HepG2 (cell line): ENCODE results near the gene WWTR1. TPM values are rescaled to one million over a fixed set of nuclear protein-coding genes. Genes with fewer than 3 reads are reported as not detected.

Experiments
- AHDC1 ChIP-seq: sonication (generic); formaldehyde crosslinking; IDR thresholded peaks from 2 replicates; pipeline ENCODE4 v1.5.1; 2020; ENCODE audit warnings: mild to moderate bottlenecking, missing genetic modification reagents, borderline replicate concordance
- CREB3 ChIP-seq: sonication (generic); formaldehyde crosslinking; IDR thresholded peaks from 2 replicates; pipeline ENCODE4 v1.5.0; 2020; ENCODE audit warnings: missing genetic modification reagents
- DBP ChIP-seq: sonication (generic); formaldehyde crosslinking; IDR thresholded peaks from 2 replicates; pipeline ENCODE4 v1.4.0; 2020; ENCODE audit warnings: missing genetic modification reagents; ENCODE audit errors: not compliant biosample characterization
- DMTF1 ChIP-seq: sonication (generic); formaldehyde crosslinking; IDR thresholded peaks from 2 replicates; pipeline ENCODE4 v1.4.0; 2020; ENCODE audit warnings: mild to moderate bottlenecking, missing genetic modification reagents
- PATZ1 ChIP-seq: sonication (generic); formaldehyde crosslinking; IDR thresholded peaks from 2 replicates; pipeline ENCODE4 v1.4.0; 2020; ENCODE audit warnings: missing genetic modification reagents
- RARA ChIP-seq: IDR thresholded peaks from 2 replicates; pipeline ENCODE4 v1.6.1; 2016; ENCODE audit warnings: missing genetic modification reagents, missing compliant biosample characterization
- TAF1 ChIP-seq: sonication (generic); formaldehyde crosslinking; IDR thresholded peaks from 2 replicates; pipeline ENCODE4 v1.4.0; 2020; ENCODE audit warnings: missing genetic modification reagents
- ZBTB4 ChIP-seq: sonication (generic); formaldehyde crosslinking; IDR thresholded peaks from 2 replicates; pipeline ENCODE4 v1.4.0; 2020; ENCODE audit warnings: missing genetic modification reagents, mild to moderate bottlenecking, borderline replicate concordance
- ZNF800 ChIP-seq: sonication (generic); formaldehyde crosslinking; IDR thresholded peaks from 2 replicates; pipeline ENCODE4 v1.4.0; 2020; ENCODE audit warnings: missing genetic modification reagents
- polyA plus RNA-seq, 8 experiments: library from polyadenylated mRNA; depleted of rRNA in 3 of 8; stranded (reverse) in 7 of 8; unstranded in 1 of 8; fragments of >200 nt; fragmentation: Illumina TruSeq in 4 of 8; extraction: Trizol in 4 of 8; gene quantifications; 2 replicates each; pipeline versions ENCODE4 v1.2.1 to v1.2.3, GENCODE V29; 2011 to 2016; ENCODE audit warnings: low read depth in 4 of 8, missing spikeins in 1 of 8, mixed read lengths in 1 of 8; ENCODE audit not compliant: insufficient read depth in 1 of 8
- total RNA-seq, 5 experiments: library from RNA; depleted of rRNA; stranded (reverse); fragments of >200 nt; fragmentation: Illumina TruSeq; extraction: Trizol; gene quantifications; 2 replicates each; pipeline ENCODE4 v1.2.3, GENCODE V29; 2016; ENCODE audit warnings: low read depth in 1 of 5

WWTR1 gene
- total and polyA plus RNA-seq, 2 of the 13 experiments (the other 11 are each of a cell fraction or from before 2014, with no cell fraction given) = 19.7 to 139 TPM

GRCh38 chr3:149480326-149481017, 177.4 kb downstream of the WWTR1 start (continued):
- TF ChIP-seq ZNF800 (no peak), PATZ1 (CRISPR knock-in tag) (peak; percentile 28; the same call in 1 of the 2 replicates), DBP (CRISPR knock-in tag) (no peak), ZBTB4 (no peak), DMTF1 (no peak), TAF1 (CRISPR knock-in tag) (no peak), CREB3 (no peak), AHDC1 (CRISPR knock-in tag) (no peak), RARA (CRISPR knock-in tag) (peak; percentile 33; the same call in 1 of the 2 replicates)
